ENCODE data around the gene ZNF600.
"Not testable (repeated sequence)": the region's sequence is repeated elsewhere in the genome, so short reads cannot be mapped to it uniquely, and the experiment has no call there.

ZNF600 gene

DNA sequence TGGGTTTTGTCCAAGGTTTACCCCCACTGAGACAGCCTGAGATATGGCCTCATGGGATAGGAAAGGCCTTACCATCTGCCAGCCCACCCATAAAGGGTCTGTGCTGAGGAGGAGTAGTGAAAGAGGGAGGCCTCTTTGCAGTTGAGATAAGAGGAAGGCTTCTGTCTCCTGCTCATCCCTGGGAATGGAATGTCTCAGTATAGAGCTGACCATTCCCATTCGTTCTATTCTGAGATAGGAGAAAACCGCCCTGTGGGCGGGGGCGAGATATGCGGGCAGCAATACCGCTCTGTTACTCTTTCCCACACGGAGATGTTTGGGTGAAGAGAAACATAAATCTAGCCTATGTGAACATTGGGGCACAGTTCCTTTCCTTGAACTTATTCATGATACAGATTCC, 45.2 kb downstream of the ZNF600 start:
- not testable (repeated sequence) for DNase-seq

DNA sequence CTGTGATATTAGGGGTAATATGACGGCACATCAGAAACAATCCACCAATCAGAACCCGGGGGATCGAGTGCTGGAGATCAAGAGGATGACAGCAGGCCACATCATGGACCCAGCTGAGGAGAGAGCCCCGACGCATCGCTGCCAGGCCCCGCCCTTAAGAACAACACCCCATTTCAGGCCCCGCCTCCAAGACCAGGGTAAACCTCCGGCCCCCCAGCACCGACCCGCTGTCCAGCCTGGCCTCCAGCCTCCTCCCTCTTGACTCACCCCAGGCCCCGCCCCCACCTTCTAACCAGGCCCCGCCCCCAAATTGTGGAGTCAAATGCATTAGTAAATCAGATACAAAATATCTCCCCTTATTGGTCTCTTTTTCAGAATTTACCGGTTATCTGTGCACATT, 47.0 kb downstream of the ZNF600 start:
- DNase-seq: no peak

DNA sequence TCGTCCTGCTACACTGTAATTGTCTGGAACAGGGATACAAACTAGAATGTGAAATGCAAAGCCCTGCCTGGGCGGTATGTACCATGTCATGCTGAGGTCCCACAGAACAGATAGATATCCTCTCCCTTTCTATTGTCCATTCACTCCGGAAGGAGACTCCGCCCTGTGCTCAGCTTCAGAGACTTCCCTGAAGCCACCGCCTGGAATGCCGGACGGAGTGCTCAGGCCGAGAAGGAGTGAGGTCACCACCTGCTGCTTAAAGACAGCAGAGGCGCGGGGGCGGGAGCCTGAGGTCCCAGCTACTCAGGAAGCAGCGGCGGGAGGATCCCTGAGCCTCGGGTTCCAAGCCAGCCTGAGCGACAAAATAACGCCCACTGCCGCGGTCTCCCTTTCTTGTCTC, 50.9 kb downstream of the ZNF600 start:
- peak; percentile 20 for DNase-seq

DNA sequence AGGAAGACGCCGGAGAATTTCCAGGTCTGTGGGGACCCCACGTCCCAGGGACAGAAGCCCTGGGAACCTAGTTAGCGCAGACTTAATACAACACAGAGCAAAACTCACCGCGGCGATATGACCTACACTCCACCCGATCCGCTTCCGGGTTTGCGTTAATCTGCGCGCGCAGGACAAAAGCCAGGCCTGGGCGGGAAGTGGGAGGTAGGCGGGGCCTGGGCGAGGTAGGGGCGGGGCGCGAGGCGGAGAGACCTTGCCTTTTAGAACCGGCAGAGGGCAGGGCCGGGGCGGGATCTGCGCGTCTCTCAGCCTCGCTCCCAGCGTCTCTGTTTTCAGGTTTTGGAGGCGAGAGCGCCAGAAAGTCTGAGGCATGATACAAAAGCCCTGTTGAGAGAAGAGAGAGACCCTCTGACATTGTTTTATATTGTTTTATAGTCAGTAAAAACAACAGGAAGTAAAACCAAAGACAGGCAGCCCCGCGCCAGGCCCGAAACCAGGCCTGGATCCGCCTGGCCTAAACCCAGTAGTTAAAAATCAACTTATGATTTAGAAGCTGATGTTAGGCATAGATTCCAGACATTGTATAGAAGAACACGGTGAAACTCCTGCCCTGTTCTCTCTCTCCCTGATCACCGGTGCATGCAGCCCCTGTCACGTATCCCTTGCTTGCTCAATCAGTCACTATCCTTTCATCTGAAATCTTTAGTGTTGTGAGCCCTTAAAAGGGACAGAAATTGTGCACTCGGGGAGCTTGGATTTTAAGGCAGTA, 51.5 kb downstream of the ZNF600 start, which contains the start of gene ZNF611:
Gene ZNF611 (minus strand): TSS at position 152 of the 769 bp plus-strand sequence. CDS start 19,150 bp downstream, outside the sequence.
- DNase-seq: peak; percentile 93

DNA sequence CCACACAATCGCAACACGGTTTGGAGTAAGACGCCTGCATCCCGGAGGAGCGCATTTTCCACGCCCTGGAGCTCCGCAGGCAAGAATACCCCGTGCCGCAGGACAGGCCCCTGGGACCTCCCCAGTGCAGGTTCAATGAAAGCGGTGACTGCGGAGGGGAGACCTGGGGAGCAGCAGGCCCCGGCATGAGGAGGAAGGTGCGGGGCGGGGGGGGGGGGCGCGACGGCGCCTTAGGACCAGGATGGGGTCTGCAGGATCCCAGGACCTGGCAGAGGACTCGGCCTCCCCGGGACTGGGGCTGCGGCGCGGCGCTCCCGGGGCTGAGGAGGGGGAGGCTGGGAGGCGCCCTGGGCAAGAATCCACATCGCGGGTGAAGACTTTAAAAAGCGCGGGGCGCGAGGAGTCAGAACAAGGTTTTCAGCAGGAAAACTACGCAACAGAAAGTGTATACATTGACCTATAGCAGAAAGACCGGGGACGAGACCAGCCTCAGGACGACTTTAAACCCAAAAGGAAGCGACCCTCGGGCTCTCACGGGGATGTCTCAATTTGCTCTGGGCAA, 52.2 kb downstream of the ZNF600 start:
- no peak for DNase-seq

DNA sequence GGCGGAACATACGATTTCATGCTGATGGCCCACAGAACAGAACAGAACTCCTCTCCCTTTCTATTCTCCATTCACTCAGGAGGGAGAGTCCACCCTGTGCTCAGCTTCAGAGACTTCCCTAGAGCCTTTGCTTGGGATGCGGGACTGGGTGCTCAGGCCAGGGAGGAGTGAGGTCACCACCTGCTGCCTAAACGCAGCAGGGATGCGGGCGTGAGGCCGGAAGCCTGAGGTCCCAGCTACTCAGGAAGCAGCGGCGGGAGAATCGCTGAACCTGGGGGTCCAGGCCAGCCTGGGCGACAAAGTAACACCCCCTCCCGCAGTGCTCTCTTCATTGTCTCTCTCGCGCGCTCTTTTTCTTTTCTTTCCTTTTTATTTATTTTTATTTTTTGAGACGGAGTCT, 60.5 kb downstream of the ZNF600 start:
- not testable (repeated sequence) for DNase-seq

DNA sequence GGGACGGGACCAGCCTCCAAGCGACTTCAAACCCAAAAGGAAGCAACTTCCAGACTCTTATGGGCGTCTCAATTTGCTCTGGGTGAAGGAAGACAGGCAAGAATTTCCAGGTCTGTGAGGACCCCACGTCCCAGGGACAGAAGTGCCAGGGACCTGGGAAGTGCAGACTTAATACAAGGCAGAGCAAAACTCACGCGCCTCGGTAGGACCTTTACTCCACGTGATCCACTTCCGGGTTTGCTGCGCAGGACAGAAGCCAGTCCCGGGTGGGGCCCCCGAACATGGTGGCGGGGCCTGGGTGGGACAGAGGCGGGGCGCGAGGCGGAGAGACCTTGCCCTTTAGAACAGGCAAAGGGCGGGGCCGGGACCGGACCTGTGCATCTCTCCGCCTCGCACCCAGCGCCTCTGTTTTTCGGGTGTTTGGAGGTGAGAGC, 61.0 kb downstream of the ZNF600 start:
- DNase-seq: no peak

DNA sequence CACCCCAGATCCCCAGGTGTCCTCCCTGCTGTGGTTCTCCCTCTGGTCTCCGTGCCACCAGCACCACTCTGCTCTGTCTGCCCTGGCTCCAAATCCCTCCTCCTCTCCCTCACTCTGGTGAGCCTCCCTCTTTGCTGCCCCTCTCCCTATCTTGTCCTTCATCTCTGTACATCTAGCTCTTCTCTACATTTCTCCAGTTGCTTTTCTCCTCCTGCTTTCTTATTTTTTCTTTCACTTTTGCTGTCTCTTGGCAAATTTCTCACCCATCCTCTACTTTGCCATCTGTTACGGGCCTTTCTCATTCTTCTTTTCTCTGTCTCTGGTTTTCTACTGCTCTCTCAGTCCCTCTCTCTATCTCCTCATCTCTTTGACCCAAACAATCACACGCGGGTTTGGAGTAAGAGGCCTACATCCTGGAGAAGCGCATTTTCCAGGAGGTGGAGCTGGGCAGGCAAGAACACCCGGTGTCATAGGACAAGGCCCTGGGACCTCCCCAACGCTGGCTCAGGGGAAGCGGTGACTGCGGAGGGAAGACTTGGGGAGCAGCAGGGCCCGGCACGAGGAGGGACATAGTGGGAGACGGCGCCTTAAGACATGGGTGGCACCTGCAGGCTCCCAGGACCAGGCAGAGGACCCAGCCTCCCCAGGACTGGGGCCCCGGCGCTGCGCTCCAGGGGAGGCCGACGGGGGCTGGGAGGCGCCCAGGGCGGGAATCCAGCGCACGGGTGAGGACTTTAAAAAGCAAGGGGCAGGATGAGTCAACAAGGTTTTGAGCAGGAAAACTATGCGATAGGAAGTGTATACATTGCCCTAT, 61.7 kb downstream of the ZNF600 start:
- no peak for DNase-seq

DNA sequence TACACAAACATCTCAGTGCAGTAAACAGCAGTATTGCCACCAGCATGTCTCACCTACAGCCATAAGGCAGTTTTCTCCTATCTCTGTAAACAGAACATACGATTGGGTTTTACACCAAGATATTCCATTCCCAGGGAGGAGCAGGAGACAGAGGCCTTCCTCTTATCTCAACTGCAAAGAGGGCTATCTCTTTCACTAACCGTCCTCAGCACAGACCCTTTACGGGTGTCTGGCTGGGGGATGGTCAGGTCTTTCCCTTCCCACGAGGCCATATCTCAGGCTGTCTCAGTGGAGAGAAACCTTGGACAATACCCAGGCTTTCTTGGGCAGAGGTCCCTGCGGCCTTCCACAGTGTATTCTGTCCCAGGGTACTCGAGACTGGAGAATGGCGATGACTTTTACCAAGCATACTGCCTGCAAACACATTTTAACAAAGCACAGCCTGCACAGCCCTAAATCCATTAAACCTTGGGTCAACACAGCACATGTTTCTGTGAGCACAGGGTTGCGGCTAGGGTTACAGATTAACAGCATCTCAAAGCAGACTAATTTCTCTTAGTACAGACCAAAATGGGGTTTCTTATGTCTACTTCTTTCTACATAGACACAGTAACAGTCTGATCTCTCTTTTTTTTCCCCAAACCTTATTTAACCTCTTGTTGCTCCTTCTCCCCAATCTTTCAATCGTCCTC, 62.5 kb downstream of the ZNF600 start:
- DNase-seq: not testable (repeated sequence)

DNA sequence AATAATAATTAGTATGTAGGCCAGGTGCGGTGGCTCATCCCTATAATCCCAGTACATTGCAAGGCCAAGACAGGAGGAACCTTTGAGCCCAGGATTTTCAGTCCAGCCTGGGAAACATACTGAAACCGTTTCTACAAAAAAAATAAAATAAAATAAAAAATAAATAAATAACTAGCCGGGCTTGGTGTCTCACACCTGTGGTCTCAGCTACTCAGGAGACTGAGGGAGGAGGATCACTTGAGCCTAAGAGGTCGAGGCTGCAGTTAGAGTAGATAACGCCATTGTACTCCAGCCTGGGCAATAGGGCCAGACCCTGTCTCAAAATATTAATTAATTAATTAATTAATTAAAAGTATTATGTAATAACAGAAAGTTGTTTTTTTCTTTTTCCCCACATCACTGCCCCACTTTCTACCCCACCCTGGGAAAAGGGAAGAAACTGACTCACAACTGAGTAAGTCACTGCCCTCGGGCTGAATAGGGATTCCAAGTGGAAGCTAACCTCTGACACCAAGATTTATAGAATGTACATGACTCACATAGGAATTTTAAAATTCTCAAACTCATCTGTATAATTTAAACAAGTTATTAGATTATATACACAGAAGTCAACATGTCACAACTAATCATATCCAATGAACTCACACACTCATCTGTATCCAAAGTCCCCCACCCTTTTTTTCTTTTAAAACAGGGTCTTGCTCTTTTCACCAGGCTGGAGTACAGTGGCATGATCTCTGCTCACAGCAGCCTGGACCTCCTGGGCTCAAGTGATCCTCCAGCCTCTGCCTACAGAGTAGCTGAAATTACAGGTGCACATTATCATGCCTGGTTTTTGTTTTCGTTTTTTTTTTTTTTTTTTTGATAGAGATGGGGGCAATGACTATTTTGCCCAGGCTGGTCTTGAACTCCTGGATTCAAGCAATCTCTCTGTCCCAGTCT, 64.3 kb downstream of the ZNF600 start:
- no peak for DNase-seq

DNA sequence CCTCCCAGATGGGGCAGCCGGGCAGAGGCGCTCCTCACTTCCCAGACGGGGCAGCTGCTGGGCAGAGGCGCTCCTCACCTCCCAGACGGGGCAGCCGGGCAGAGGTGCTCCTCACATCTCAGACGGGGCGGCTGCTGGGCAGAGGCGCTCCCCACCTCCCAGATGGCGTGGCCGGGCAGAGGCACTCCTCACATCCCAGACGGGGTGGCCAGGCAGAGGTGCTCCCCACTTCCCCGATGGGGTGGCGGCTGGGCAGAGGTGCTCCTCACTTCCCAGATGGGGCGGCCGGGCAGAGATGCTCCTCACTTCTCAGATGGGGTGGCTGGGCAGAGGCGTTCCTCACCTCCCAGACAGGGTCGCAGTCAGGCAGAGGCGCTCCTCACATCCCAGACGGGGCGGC, 66.0 kb downstream of the ZNF600 start:
- not testable (repeated sequence) for DNase-seq

DNA sequence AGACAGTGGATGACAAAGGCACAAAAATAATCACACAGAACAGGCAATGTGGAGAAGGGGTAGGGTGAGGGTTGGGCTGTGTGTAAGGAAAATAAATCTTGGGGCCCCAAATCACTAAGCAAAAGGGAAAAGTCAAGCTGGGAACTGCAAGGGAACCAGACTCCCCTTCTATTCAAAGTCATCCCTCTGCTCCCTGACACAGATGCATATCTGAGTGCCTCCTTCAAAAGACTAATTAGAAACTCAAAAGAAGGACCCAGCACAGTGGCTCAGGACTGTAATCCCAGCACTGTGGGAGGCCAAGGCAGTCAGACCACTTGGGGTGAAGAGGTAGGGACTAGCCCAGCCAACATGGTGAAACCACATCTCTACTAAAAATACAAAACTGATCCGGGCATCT, 70.1 kb downstream of the ZNF600 start:
- no peak for DNase-seq

DNA sequence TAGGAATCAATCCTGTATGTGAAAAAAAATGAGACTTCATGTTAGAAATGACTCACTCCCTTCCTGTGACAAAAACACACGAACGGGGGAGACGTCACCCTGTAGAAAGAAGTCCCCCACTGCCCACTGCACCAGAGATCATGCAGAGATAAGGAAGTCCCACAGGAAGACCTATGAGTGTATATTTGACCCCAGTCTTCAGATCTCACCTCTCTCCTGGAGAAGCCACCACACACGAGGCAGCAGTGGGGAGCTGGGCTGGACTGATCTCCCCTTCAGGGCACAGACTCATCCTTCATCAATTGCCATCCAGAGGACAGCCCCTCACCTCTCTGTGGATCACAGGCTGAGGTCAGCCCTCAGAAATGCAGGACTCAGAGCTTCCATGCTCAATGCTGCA, 70.7 kb downstream of the ZNF600 start:
- not testable (repeated sequence) for DNase-seq

DNA sequence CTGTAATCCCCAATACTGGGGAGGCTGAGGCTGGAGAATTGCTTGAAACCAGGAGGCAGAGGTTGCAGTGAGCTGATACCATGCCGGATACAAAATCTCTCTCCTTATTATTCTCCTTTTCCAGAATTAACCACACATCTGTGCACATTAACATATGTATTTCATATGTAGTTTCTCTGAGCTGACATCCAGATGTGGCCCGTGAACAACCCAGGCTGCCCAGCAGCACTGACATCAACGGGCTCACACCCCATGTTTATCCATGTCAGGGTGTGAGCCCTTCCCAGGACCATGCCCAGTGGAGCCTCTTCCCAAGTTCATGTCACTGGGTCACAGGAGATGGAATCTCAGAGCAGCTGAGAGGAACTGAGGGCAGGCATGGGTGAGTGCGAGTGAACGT, 71.3 kb downstream of the ZNF600 start:
- not testable (repeated sequence) for DNase-seq
